DMS53 (cell line): ENCODE data around the gene SLC25A22.

ENCODE experiments used
- DNase-seq: peaks from one replicate; lab custom pipeline; 2025; lab: John Stamatoyannopoulos, UW

Gene SLC25A22

GRCh38 chr11:803467-803742, 5.3 kb upstream of the SLC25A22 start:
- no peak for DNase-seq

- DNase-seq: no peak
Observed at GRCh38 chr11:802693-803466, 4.8 kb upstream of the SLC25A22 start.

GRCh38 chr11:802018-802617, 4.0 kb upstream of the SLC25A22 start:
- no peak for DNase-seq

GRCh38 chr11:801097-801780, 3.2 kb upstream of the SLC25A22 start:
- DNase-seq: no peak

GRCh38 chr11:800473-800872, 2.4 kb upstream of the SLC25A22 start:
- no peak for DNase-seq

- no peak for DNase-seq
Observed at GRCh38 chr11:799641-800316, 1.7 kb upstream of the SLC25A22 start.

- DNase-seq: peak; percentile 91
Observed at GRCh38 chr11:797296-798092, 587 bp downstream of the SLC25A22 start.

GRCh38 chr11:796565-797295, 1.4 kb downstream of the SLC25A22 start:
- peak; percentile 66 for DNase-seq

GRCh38 chr11:795634-796564, 2.2 kb downstream of the SLC25A22 start:
- peak; percentile 89 for DNase-seq

- no peak for DNase-seq
Observed at GRCh38 chr11:794766-795633, 3.1 kb downstream of the SLC25A22 start.

GRCh38 chr11:794013-794765, 3.9 kb downstream of the SLC25A22 start:
- no peak for DNase-seq

GRCh38 chr11:793556-793955, 4.5 kb downstream of the SLC25A22 start:
- DNase-seq: no peak

GRCh38 chr11:792873-793272, 5.2 kb downstream of the SLC25A22 start:
- DNase-seq: no peak

GRCh38 chr11:792535-792821, 5.6 kb downstream of the SLC25A22 start:
- no peak for DNase-seq

- DNase-seq: no peak
Observed at GRCh38 chr11:791658-792534, 6.2 kb downstream of the SLC25A22 start.

GRCh38 chr11:790721-791564, 7.1 kb downstream of the SLC25A22 start:
- DNase-seq: no peak

- DNase-seq: peak; percentile 79
Observed at GRCh38 chr11:789943-790342, 8.1 kb downstream of the SLC25A22 start, which contains the start of gene CEND1. Gene CEND1 (minus strand): TSS chr11:790090. CDS start chr11:788576, 1,514 bp downstream.
